Trophoblast cell (in vitro differentiated cells and primary cell): Measurements from ENCODE around the gene MSL3B.

ENCODE experiments used
- DNase-seq, 2 donors: peaks; one replicate each; pipeline ENCODE4 v3.0.0-alpha.2; 2016
- H2AFZ ChIP-seq: 2 replicates; pipeline ENCODE4 v1.6.1; 2013; ENCODE audit warnings: low read length, moderate library complexity, mild to moderate bottlenecking; ENCODE audit not compliant: insufficient read depth, poor library complexity
- H2AK5ac ChIP-seq: 2 replicates; pipeline ENCODE4 v1.6.1; 2013; ENCODE audit warnings: mild to moderate bottlenecking, low read length
- H2BK120ac ChIP-seq: 2 replicates; pipeline ENCODE4 v1.6.1; 2013; ENCODE audit warnings: low read length, mild to moderate bottlenecking, moderate library complexity; ENCODE audit not compliant: insufficient read depth, poor library complexity
- H2BK12ac ChIP-seq: 2 replicates; pipeline ENCODE4 v1.6.1; 2013; ENCODE audit warnings: mild to moderate bottlenecking, low read length, moderate library complexity
- H2BK5ac ChIP-seq: 2 replicates; pipeline ENCODE4 v1.6.1; 2013; ENCODE audit warnings: low read length, low read depth, moderate library complexity, mild to moderate bottlenecking; ENCODE audit not compliant: poor library complexity
- H3K14ac ChIP-seq: 2 replicates; pipeline ENCODE4 v1.6.1; 2013; ENCODE audit warnings: mild to moderate bottlenecking, low read length
- H3K18ac ChIP-seq: 2 replicates; pipeline ENCODE4 v1.6.1; 2013; ENCODE audit warnings: mild to moderate bottlenecking, low read length
- H3K23ac ChIP-seq: 2 replicates; pipeline ENCODE4 v1.6.1; 2013; ENCODE audit warnings: low read length
- H3K27ac ChIP-seq: 2 replicates; pipeline ENCODE4 v1.5.1; 2013; ENCODE audit warnings: low read depth, mild to moderate bottlenecking, inconsistent platforms, low read length, moderate library complexity
- H3K27me3 ChIP-seq: 2 replicates; pipeline ENCODE4 v1.6.1; 2013; ENCODE audit warnings: inconsistent platforms, mild to moderate bottlenecking, low read length, moderate library complexity; ENCODE audit not compliant: insufficient read depth
- H3K36me3 ChIP-seq, 2 experiments: 1 replicate in 1 of 2; 2 replicates in 1 of 2; pipeline ENCODE4 v1.6.1; 2013; ENCODE audit warnings: low read length in 2 of 2, mild to moderate bottlenecking in 2 of 2, moderate library complexity in 1 of 2; ENCODE audit not compliant: insufficient read depth in 2 of 2, control insufficient read depth in 1 of 2
- H3K4ac ChIP-seq: 2 replicates; pipeline ENCODE4 v1.6.1; 2013; ENCODE audit warnings: low read depth, mild to moderate bottlenecking, low read length, moderate library complexity
- H3K4me1 ChIP-seq, 2 experiments: 1 replicate in 1 of 2; 2 replicates in 1 of 2; pipeline ENCODE4 v1.6.1; 2013; ENCODE audit warnings: low read length in 2 of 2, mild to moderate bottlenecking in 2 of 2, moderate library complexity in 1 of 2; ENCODE audit not compliant: insufficient read depth in 2 of 2, control insufficient read depth in 1 of 2
- H3K4me2 ChIP-seq: 2 replicates; pipeline ENCODE4 v1.6.1; 2013; ENCODE audit warnings: inconsistent platforms, mild to moderate bottlenecking, low read length, moderate library complexity
- H3K4me3 ChIP-seq: 2 replicates; pipeline ENCODE4 v1.5.1; 2013; ENCODE audit warnings: mild to moderate bottlenecking, low read depth, low read length, inconsistent platforms
- H3K79me1 ChIP-seq: one replicate; pipeline ENCODE4 v1.6.1; 2013; ENCODE audit warnings: low read length
- H3K79me2 ChIP-seq: 2 replicates; pipeline ENCODE4 v1.6.1; 2013; ENCODE audit warnings: low read length, mild to moderate bottlenecking; ENCODE audit not compliant: control insufficient read depth, insufficient read depth, poor library complexity
- H3K9ac ChIP-seq: 2 replicates; pipeline ENCODE4 v1.6.1; 2013; ENCODE audit warnings: mild to moderate bottlenecking, low read length
- H3K9me3 ChIP-seq: 2 replicates; pipeline ENCODE4 v1.6.1; 2013; ENCODE audit warnings: low read depth, mild to moderate bottlenecking, control low read depth, inconsistent platforms, low read length; ENCODE audit not compliant: insufficient read depth
- H4K12ac ChIP-seq: 2 replicates; pipeline ENCODE4 v1.6.1; 2013; ENCODE audit warnings: low read depth, mild to moderate bottlenecking, low read length, moderate library complexity
- H4K8ac ChIP-seq: 2 replicates; pipeline ENCODE4 v1.6.1; 2013; ENCODE audit warnings: low read depth, mild to moderate bottlenecking, low read length, moderate library complexity
- H4K91ac ChIP-seq: one replicate; pipeline ENCODE4 v1.6.1; 2013; ENCODE audit warnings: low read depth, mild to moderate bottlenecking, low read length, moderate library complexity
- WGBS: extraction: QIAGEN DNeasy Blood & Tissue Kit; methylation state at CpG from one replicate; pipeline ENCODE4 v1.1.7; 2013; ENCODE audit warnings: missing lambda C conversion rate; ENCODE audit not compliant: insufficient read length, insufficient coverage; ENCODE audit errors: extremely low coverage; 5-methylcytosine and 5-hydroxymethylcytosine counted together

Gene MSL3B

GRCh38 chr2:233838251-233838650 lies 29.9 kb downstream of the MSL3B start:
- Histone ChIP-seq H3K79me1 (no peaks in the 10 kb centered on the region), H3K27ac (no peak overlapping the region), H4K12ac (no peak overlapping the region), H2AFZ (no peak overlapping the region), H3K27me3 (no peaks in the 10 kb centered on the region), H2BK12ac (no peak overlapping the region), H3K79me2 (no peaks in the 10 kb centered on the region), H4K8ac (no peak overlapping the region), H3K23ac (no peak overlapping the region), H3K14ac (no peak overlapping the region), H4K91ac (no peak overlapping the region), H3K9me3 (peaks cover 4% of the 10 kb centered on the region), H2BK5ac (no peak overlapping the region), H3K18ac (no peak overlapping the region), H2AK5ac (no peak overlapping the region), H3K36me3 (peaks cover 47 to 68% of the 10 kb centered on the region in 2 experiments), H3K4me3 (no peak overlapping the region), H3K4me2 (no peak overlapping the region), H3K4ac (no peak overlapping the region), H3K9ac (no peak overlapping the region), H3K4me1 (no peaks in the 10 kb centered on the region), H2BK120ac (no peak overlapping the region)
- DNase-seq = no peak
- WGBS = no CpG with 5 or more reads among the region's 7 CpGs

- no CpG with 5 or more reads among the region's 9 CpGs for WGBS
- H3K79me1 ChIP-seq = no peaks in the 10 kb centered on the region
- H3K79me2 ChIP-seq = no peaks in the 10 kb centered on the region
- H3K4me3 ChIP-seq = no peak overlapping the region
- no peak overlapping the region for H2AK5ac ChIP-seq
- H3K9me3 ChIP-seq = peaks cover 4% of the 10 kb centered on the region
- no peak for DNase-seq
- no peak overlapping the region for H3K14ac ChIP-seq
- H3K4me2 ChIP-seq = no peak overlapping the region
- no peak overlapping the region for H2BK12ac ChIP-seq
- H2AFZ ChIP-seq = no peak overlapping the region
- peaks cover 46 to 64% of the 10 kb centered on the region in 2 experiments for H3K36me3 ChIP-seq
- H2BK120ac ChIP-seq = no peak overlapping the region
- no peak overlapping the region for H3K18ac ChIP-seq
- H3K27ac ChIP-seq = no peak overlapping the region
- no peaks in the 10 kb centered on the region for H3K27me3 ChIP-seq
- no peak overlapping the region for H4K12ac ChIP-seq
- H2BK5ac ChIP-seq = no peak overlapping the region
- H3K9ac ChIP-seq = no peak overlapping the region
- no peak overlapping the region for H3K4ac ChIP-seq
- no peak overlapping the region for H4K8ac ChIP-seq
- no peak overlapping the region for H4K91ac ChIP-seq
- H3K4me1 ChIP-seq = no peaks in the 10 kb centered on the region
- H3K23ac ChIP-seq = no peak overlapping the region
These were observed 30.4 kb downstream of the MSL3B start for GRCh38 chr2:233837694-233838229.

GRCh38 chr2:233836359-233836758 lies 31.8 kb downstream of the MSL3B start:
- Histone ChIP-seq H3K9ac (no peak overlapping the region), H3K4ac (no peak overlapping the region), H2BK5ac (no peak overlapping the region), H4K12ac (no peak overlapping the region), H3K4me3 (no peak overlapping the region), H2BK120ac (no peak overlapping the region), H3K14ac (no peak overlapping the region), H3K18ac (no peak overlapping the region), H3K4me1 (no peaks in the 10 kb centered on the region), H2AK5ac (no peak overlapping the region), H3K4me2 (no peak overlapping the region), H3K23ac (no peak overlapping the region), H3K79me1 (no peaks in the 10 kb centered on the region), H4K91ac (no peak overlapping the region), H3K9me3 (peaks cover 2% of the 10 kb centered on the region), H3K27me3 (no peaks in the 10 kb centered on the region), H2BK12ac (no peak overlapping the region), H3K79me2 (no peaks in the 10 kb centered on the region), H4K8ac (no peak overlapping the region), H2AFZ (no peak overlapping the region), H3K27ac (no peak overlapping the region), H3K36me3 (peaks cover 42 to 55% of the 10 kb centered on the region in 2 experiments)
- no peak for DNase-seq
- WGBS = no CpG with 5 or more reads among the region's 7 CpGs

GRCh38 chr2:233835230-233836186 lies 32.7 kb downstream of the MSL3B start:
- Histone ChIP-seq H4K91ac (no peak overlapping the region), H4K8ac (no peak overlapping the region), H3K18ac (no peak overlapping the region), H2BK120ac (no peak overlapping the region), H4K12ac (no peak overlapping the region), H3K4ac (no peak overlapping the region), H3K27ac (no peak overlapping the region), H2AK5ac (no peak overlapping the region), H3K79me2 (no peaks in the 10 kb centered on the region), H3K27me3 (no peaks in the 10 kb centered on the region), H2BK5ac (no peak overlapping the region), H2BK12ac (no peak overlapping the region), H3K36me3 (peaks cover 35 to 46% of the 10 kb centered on the region in 2 experiments), H3K23ac (no peak overlapping the region), H3K4me1 (no peaks in the 10 kb centered on the region), H3K9me3 (peaks cover 2% of the 10 kb centered on the region), H3K4me3 (no peak overlapping the region), H3K14ac (no peak overlapping the region), H3K79me1 (no peaks in the 10 kb centered on the region), H3K4me2 (no peak overlapping the region), H3K9ac (no peak overlapping the region), H2AFZ (no peak overlapping the region)
- WGBS = no CpG with 5 or more reads among the region's 14 CpGs
- no peak for DNase-seq
